Activated CD8-positive, alpha-beta T cell treated with anti-CD3 and anti-CD28 coated beads, Interleukin-2, amount 10 ng/mL, durations not matched to agents 7 days and 5 days (primary cell): ENCODE results near the gene DYDC2. TPM values are rescaled to one million over a fixed set of nuclear protein-coding genes. Genes with fewer than 3 reads are reported as not detected.
"Not testable (repeated sequence)": the region's sequence is repeated elsewhere in the genome, so short reads cannot be mapped to it uniquely, and the experiment has no call there.

Source experiments
- ATAC-seq: fragments of 150-1000 bp; cut with Tn5 transposase; one replicate; pipeline ENCODE4 v1.10.0; 2021; ENCODE audit warnings: moderate library complexity
- CTCF ChIA-PET: fragments of 350-600 bp; sonication (Branson Sonifier 250); formaldehyde crosslinking; loops from one replicate; lab custom pipeline; 2021; ENCODE audit warnings: antibody characterized with exemption; lab: Charles Lee
- POLR2A ChIA-PET: fragments of 350-600 bp; sonication (Branson Sonifier 250); formaldehyde crosslinking; loops from one replicate; lab custom pipeline; 2021; ENCODE audit warnings: antibody characterized with exemption; lab: Charles Lee
- DNase-seq: peaks from one replicate; pipeline ENCODE4 v3.0.0-alpha.2; 2020
- H3K27ac Mint-ChIP-seq: one replicate; pipeline ENCODE4 v1.8.0; 2021; ENCODE audit warnings: mild to moderate bottlenecking, mixed read lengths
- H3K27me3 Mint-ChIP-seq: one replicate; pipeline ENCODE4 v1.8.0; 2021; ENCODE audit warnings: low read depth, mixed read lengths
- H3K36me3 Mint-ChIP-seq: one replicate; pipeline ENCODE4 v1.8.0; 2021; ENCODE audit warnings: low read depth, mixed read lengths
- H3K4me1 Mint-ChIP-seq: one replicate; pipeline ENCODE4 v1.8.0; 2021; ENCODE audit warnings: low read depth, mixed read lengths
- H3K4me3 Mint-ChIP-seq: one replicate; pipeline ENCODE4 v1.8.0; 2021; ENCODE audit warnings: mild to moderate bottlenecking, mixed read lengths
- H3K9me3 Mint-ChIP-seq: one replicate; pipeline ENCODE4 v1.8.0; 2022; ENCODE audit warnings: mixed read lengths; ENCODE audit not compliant: insufficient read depth
- total RNA-seq, 2 experiments: library from RNA; stranded (reverse); gene quantifications; one replicate each; pipeline ENCODE4 v1.2.3, GENCODE V29; 2021

Gene DYDC2
- total RNA-seq, 2 experiments from 2014 or later: not detected

GRCh38 chr10:80414142-80414895 lies 57.7 kb downstream of the DYDC2 start:
- CTCF ChIA-PET: interaction anchor here (1.0 kb wide), 1 partner anchor 36 kb away, joined by 4 read pairs; no protein-coding TSS in a partner anchor
- Mint-ChIP-seq H3K9me3 (no peaks in the 10 kb centered on the region), H3K36me3 (no peaks in the 10 kb centered on the region), H3K4me1 (peaks cover 15% of the 10 kb centered on the region), H3K27me3 (no peaks in the 10 kb centered on the region), H3K27ac (no peak overlapping the region), H3K4me3 (no peak overlapping the region)
- DNase-seq (no peak), ATAC-seq (no peak)
- POLR2A ChIA-PET: interaction anchor here (1.1 kb wide), 1 partner anchor 84 kb away, joined by 3 read pairs; no protein-coding TSS in a partner anchor

- CTCF ChIA-PET: no interaction called here
Observed at GRCh38 chr10:80415734-80416478, 59.3 kb downstream of the DYDC2 start.

DNA sequence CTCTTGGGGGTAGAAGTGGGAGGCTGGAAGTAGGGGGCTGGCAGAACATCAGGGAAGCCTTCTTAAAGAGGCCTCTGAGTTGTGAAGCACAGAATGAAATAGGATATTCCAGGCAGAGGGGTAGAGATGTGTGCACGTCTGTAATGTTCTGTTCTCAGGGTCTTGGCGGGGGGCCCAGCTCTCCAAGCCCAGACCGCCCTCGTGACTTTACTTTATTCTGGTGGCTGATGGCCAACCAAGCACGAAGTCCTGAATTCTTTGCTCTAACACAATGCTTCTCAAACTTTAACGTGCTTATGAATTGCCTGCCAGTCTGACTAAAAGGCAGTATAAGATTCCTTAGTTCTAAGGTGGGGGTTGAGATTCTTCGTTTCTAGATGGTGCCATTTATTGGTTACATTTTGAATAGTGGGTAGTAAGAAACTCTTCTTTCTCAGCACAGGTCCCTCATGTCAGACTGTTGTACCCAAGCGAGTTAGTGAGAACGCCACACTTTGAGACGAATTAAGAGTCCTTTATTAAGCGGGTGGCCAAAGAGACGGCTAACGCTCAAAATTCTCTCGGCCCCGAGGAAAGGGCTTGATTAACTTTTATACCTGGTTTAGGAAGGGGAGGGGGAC lies 60.0 kb downstream of the DYDC2 start:
- Mint-ChIP-seq H3K27me3 (no peaks in the 10 kb centered on the region), H3K4me1 (peaks cover 13% of the 10 kb centered on the region), H3K4me3 (no peak overlapping the region), H3K27ac (no peak overlapping the region), H3K9me3 (no peaks in the 10 kb centered on the region), H3K36me3 (no peaks in the 10 kb centered on the region)
- DNase-seq: no peak
- POLR2A ChIA-PET: interaction anchor here (1.0 kb wide), 1 partner anchor 11 kb away, joined by 4 read pairs; no protein-coding TSS in a partner anchor
- CTCF ChIA-PET: no interaction called here
- no peak for ATAC-seq

More at GRCh38 chr10:80415734-80416478, 59.3 kb downstream of the DYDC2 start:
- Mint-ChIP-seq H3K4me3 (no peak overlapping the region), H3K36me3 (no peaks in the 10 kb centered on the region), H3K4me1 (peaks cover 13% of the 10 kb centered on the region), H3K9me3 (no peaks in the 10 kb centered on the region), H3K27me3 (no peaks in the 10 kb centered on the region), H3K27ac (no peak overlapping the region)
- DNase-seq (no peak), ATAC-seq (no peak)
- POLR2A ChIA-PET: interaction anchor here (1.0 kb wide), 1 partner anchor 10 kb away, joined by 4 read pairs; no protein-coding TSS in a partner anchor

DNA sequence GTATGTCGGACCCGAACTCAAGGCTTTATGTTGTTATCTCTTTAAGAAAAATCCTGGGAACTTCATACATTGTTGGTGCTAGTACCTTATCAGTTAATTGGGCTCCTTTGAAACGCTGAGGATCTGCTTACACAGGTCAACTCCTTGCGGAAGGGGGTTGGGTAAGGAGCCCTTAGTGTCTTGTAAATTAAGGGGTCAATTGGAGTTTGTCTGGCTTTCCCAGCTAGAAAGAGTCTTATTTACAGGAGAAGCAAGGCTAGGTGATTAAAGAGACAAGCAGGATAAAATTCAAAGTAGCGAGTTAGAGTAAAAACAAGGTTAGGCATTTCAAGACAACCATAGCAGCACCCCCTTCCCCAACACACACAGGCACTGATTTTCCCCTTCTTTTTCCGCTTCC lies 60.7 kb downstream of the DYDC2 start:
- H3K9me3 Mint-ChIP-seq, H3K27me3 Mint-ChIP-seq, H3K36me3 Mint-ChIP-seq, H3K4me3 Mint-ChIP-seq, POLR2A ChIA-PET, DNase-seq, ATAC-seq, H3K27ac Mint-ChIP-seq, CTCF ChIA-PET: not testable (repeated sequence)
- peaks cover 11% of the 10 kb centered on the region for H3K4me1 Mint-ChIP-seq

Other genes starting within 250 kb of the DYDC2 start
- gene PLAC9, start 224.1 kb upstream of the DYDC2 start, total RNA-seq: not detected
- 100 to 1,000 TPM; 249 to 277 TPM for gene ANXA11, start 151.2 kb upstream of the DYDC2 start, total RNA-seq
- not detected for gene MAT1A, start 67.1 kb upstream of the DYDC2 start, total RNA-seq
- not detected for gene DYDC1, start within 50 bp of the DYDC2 start, total RNA-seq
- 10 to 100 TPM; 14.9 to 15.3 TPM for gene PRXL2A, start 51.8 kb downstream of the DYDC2 start, total RNA-seq
- gene TSPAN14, start 97.5 kb downstream of the DYDC2 start, total RNA-seq: 100 to 1,000 TPM; 109 to 117 TPM
- under 1 TPM; 0.13 to 0.21 TPM for gene SH2D4B, start 181.1 kb downstream of the DYDC2 start, total RNA-seq